Measurements from ENCODE around the gene RAPGEF6.

DNA sequence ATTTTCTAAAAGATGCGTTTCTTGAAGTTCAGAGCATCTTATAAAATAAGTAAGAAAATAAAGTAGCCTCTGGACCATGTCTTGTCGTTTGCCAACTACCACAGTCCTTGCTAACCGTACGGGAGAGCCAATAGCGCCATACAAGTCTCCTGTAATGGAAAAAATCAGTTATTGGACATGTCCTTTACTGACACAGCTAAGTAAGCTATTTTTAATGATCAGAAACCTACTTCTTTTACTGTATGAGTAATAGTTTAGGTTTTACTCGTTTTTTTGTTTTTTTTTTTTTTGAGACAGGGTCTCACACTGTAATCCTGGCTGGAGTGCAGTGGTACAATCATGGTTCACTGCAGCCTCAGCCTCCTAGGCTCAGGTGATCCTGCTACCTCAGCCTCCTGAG, 37.7 kb upstream of the RAPGEF6 start:
- TF ChIP-seq CTCF (IDR thresholded peaks at IDR 0.05) (no peak), POLR2A (IDR thresholded peaks at IDR 0.05) (no peak)

Measured in adrenal gland (tissue), 5 donors.